Naive thymus-derived CD4-positive, alpha-beta T cell (primary cell): ENCODE results near the gene C1orf185. TPM values are rescaled to one million over a fixed set of nuclear protein-coding genes. Genes with fewer than 3 reads are reported as not detected.
"Not testable (repeated sequence)": the region's sequence is repeated elsewhere in the genome, so short reads cannot be mapped to it uniquely, and the experiment has no call there.

ENCODE experiments used
- ATAC-seq: fragments of 150-1000 bp; cut with Tn5 transposase; 2 replicates; pipeline ENCODE4 v1.10.0; 2021; ENCODE audit warnings: mild to moderate bottlenecking, moderate library complexity
- CTCF ChIA-PET: fragments of 350-600 bp; sonication (Branson Sonifier 250); formaldehyde crosslinking; loops from one replicate; lab custom pipeline; 2021; ENCODE audit warnings: antibody characterized with exemption; lab: Charles Lee
- POLR2A ChIA-PET: fragments of 350-600 bp; sonication (Branson Sonifier 250); formaldehyde crosslinking; loops from one replicate; lab custom pipeline; 2021; ENCODE audit warnings: antibody characterized with exemption, inconsistent platforms; lab: Charles Lee
- DNase-seq, 9 donors: peaks; one replicate each; pipeline versions ENCODE4 v3.0.0 to v3.0.0-alpha.2; 2020 to 2022; ENCODE audit warnings: mixed read lengths in 1 of 9
- H3K27ac ChIP-seq: one replicate; pipeline ENCODE4 v1.7.0; 2013; ENCODE audit warnings: mild to moderate bottlenecking, low read depth, low read length, moderate library complexity
- H3K27me3 ChIP-seq, 2 donors: one replicate each; pipeline ENCODE4 v1.7.0; 2013; ENCODE audit warnings: low read length in 2 of 2, mild to moderate bottlenecking in 2 of 2, moderate library complexity in 2 of 2; ENCODE audit not compliant: control insufficient read depth in 2 of 2, insufficient read depth in 2 of 2
- H3K36me3 ChIP-seq, 3 experiments: 1 replicate in 2 of 3; 2 replicates in 1 of 3; pipeline ENCODE4 v1.7.0; 2013; ENCODE audit warnings: low read length in 3 of 3, mild to moderate bottlenecking in 3 of 3, moderate library complexity in 1 of 3; ENCODE audit not compliant: insufficient read depth in 3 of 3, control insufficient read depth in 2 of 3
- H3K4me1 ChIP-seq, 2 donors: one replicate each; pipeline ENCODE4 v1.7.0; 2013; ENCODE audit warnings: low read length in 2 of 2, mild to moderate bottlenecking in 2 of 2, moderate library complexity in 1 of 2; ENCODE audit not compliant: control insufficient read depth in 2 of 2, insufficient read depth in 2 of 2
- H3K4me3 ChIP-seq: 2 replicates; pipeline ENCODE4 v1.7.0; 2013; ENCODE audit warnings: mild to moderate bottlenecking, low read length
- H3K9me3 ChIP-seq, 3 experiments: 1 replicate in 2 of 3; 2 replicates in 1 of 3; pipeline ENCODE4 v1.7.0; 2013; ENCODE audit warnings: low read length in 3 of 3; ENCODE audit not compliant: control insufficient read depth in 2 of 3
- H3K27ac Mint-ChIP-seq, 9 donors: one replicate each; pipeline ENCODE4 v1.8.0; 2020 to 2022; ENCODE audit warnings: mixed read lengths in 9 of 9, mild to moderate bottlenecking in 8 of 9, moderate library complexity in 5 of 9, inconsistent platforms in 2 of 9
- H3K27me3 Mint-ChIP-seq, 5 donors: one replicate each; pipeline ENCODE4 v1.8.0; 2021 to 2022; ENCODE audit warnings: mixed read lengths in 5 of 5, mild to moderate bottlenecking in 1 of 5
- H3K36me3 Mint-ChIP-seq, 5 donors: one replicate each; pipeline ENCODE4 v1.8.0; 2020 to 2022; ENCODE audit warnings: mixed read lengths in 5 of 5, mild to moderate bottlenecking in 3 of 5, inconsistent platforms in 1 of 5
- H3K4me1 Mint-ChIP-seq, 7 donors: one replicate each; pipeline ENCODE4 v1.8.0; 2020 to 2022; ENCODE audit warnings: mixed read lengths in 7 of 7, mild to moderate bottlenecking in 3 of 7, inconsistent platforms in 1 of 7
- H3K4me3 Mint-ChIP-seq, 10 donors: one replicate each; pipeline ENCODE4 v1.8.0; 2020 to 2022; ENCODE audit warnings: mild to moderate bottlenecking in 10 of 10, mixed read lengths in 10 of 10, moderate library complexity in 6 of 10, inconsistent platforms in 2 of 10
- H3K9me3 Mint-ChIP-seq, 11 donors: one replicate each; pipeline ENCODE4 v1.8.0; 2020 to 2022; ENCODE audit warnings: mixed read lengths in 11 of 11, mild to moderate bottlenecking in 4 of 11, inconsistent platforms in 1 of 11, moderate library complexity in 1 of 11
- intact Hi-C, 2 donors: fragments of 100-400 bp; cut with micrococcal nuclease; formaldehyde crosslinking; loops; one replicate each; pipeline ENCODE4 v1.15.1; 2023
- polyA plus RNA-seq, 2 donors: library from polyadenylated mRNA; unstranded; fragments of 300-500 nt; fragmentation: Illumina TruSeq; gene quantifications; one replicate each; pipeline ENCODE4 v1.2.3, GENCODE V29; 2021
- total RNA-seq, 6 experiments: library from RNA in 5 of 6; stranded (reverse) in 5 of 6; gene quantifications; 1 replicate in 5 of 6; 2 replicates in 1 of 6; pipeline ENCODE4 v1.2.3 and lab custom pipeline; 2021 to 2026

Gene C1orf185
- total and polyA plus RNA-seq, 7 experiments from 2014 or later: not detected

- no peaks in the 10 kb centered on the region for H3K9me3 ChIP-seq
- no peaks in the 10 kb centered on the region for H3K27me3 ChIP-seq
- POLR2A ChIA-PET: no interaction called here
- no peaks in the 10 kb centered on the region for H3K4me1 ChIP-seq
- no peak for DNase-seq
- H3K27ac ChIP-seq: no peak overlapping the region
- H3K4me3 ChIP-seq: no peak overlapping the region
- no peak for ATAC-seq
- H3K36me3 ChIP-seq: no peaks in the 10 kb centered on the region
- intact Hi-C loops: no loop called here
- CTCF ChIA-PET: no interaction called here
- Mint-ChIP-seq H3K36me3 (no peaks in the 10 kb centered on the region), H3K9me3 (no peaks in the 10 kb centered on the region), H3K4me1 (peaks cover 0 to under 1% (median 0%) of the 10 kb centered on the region in 7 donors), H3K27me3 (peaks cover 0 to 33% (median 21%) of the 10 kb centered on the region in 5 donors), H3K4me3 (no peak overlapping the region), H3K27ac (no peak overlapping the region)
Measured at GRCh38 chr1:51120629-51121028, 18.6 kb downstream of the C1orf185 start.

- H3K4me3 ChIP-seq, H3K4me3 Mint-ChIP-seq, H3K27ac ChIP-seq, H3K4me1 ChIP-seq, H3K4me1 Mint-ChIP-seq, H3K27me3 ChIP-seq, DNase-seq, CTCF ChIA-PET, H3K36me3 Mint-ChIP-seq, POLR2A ChIA-PET, intact Hi-C loops, H3K36me3 ChIP-seq, H3K27ac Mint-ChIP-seq, ATAC-seq, H3K9me3 ChIP-seq: not testable (repeated sequence)
- peaks cover 8 to 24% (median 15%) of the 10 kb centered on the region in 5 donors for H3K27me3 Mint-ChIP-seq
- H3K9me3 Mint-ChIP-seq: peaks cover 0 to 11% (median 5%) of the 10 kb centered on the region in 11 donors
Measured at GRCh38 chr1:51127152-51127551, 25.1 kb downstream of the C1orf185 start.

- H3K4me3 Mint-ChIP-seq: no peak overlapping the region
Measured at GRCh38 chr1:51131185-51131584, 29.2 kb downstream of the C1orf185 start.

GRCh38 chr1:51133045-51133444 is 31.0 kb downstream of the C1orf185 start:
- H3K4me1 Mint-ChIP-seq: no peaks in the 10 kb centered on the region
- Histone ChIP-seq H3K36me3 (no peaks in the 10 kb centered on the region), H3K4me1 (no peaks in the 10 kb centered on the region), H3K27me3 (no peaks in the 10 kb centered on the region), H3K4me3 (no peak overlapping the region), H3K27ac (no peak overlapping the region), H3K9me3 (peaks cover 0 to 7% (median 0%) of the 10 kb centered on the region in 3 experiments)
- H3K4me3 Mint-ChIP-seq: no peak overlapping the region
- no peak for DNase-seq
- H3K9me3 Mint-ChIP-seq: peaks cover 18 to 55% (median 34%) of the 10 kb centered on the region in 11 donors
- ChIA-PET CTCF (no interaction called here), POLR2A (no interaction called here)
- intact Hi-C loops: no loop called here
- H3K27me3 Mint-ChIP-seq: peaks cover 24 to 61% (median 41%) of the 10 kb centered on the region in 5 donors
- no peak overlapping the region for H3K27ac Mint-ChIP-seq
- H3K36me3 Mint-ChIP-seq: peaks cover 1 to 18% (median 13%) of the 10 kb centered on the region in 5 donors
- ATAC-seq: no peak

More at GRCh38 chr1:51131185-51131584, 29.2 kb downstream of the C1orf185 start:
- POLR2A ChIA-PET: no interaction called here
- Mint-ChIP-seq H3K36me3 (peaks cover 1 to 18% (median 13%) of the 10 kb centered on the region in 5 donors), H3K9me3 (peaks cover 15 to 47% (median 30%) of the 10 kb centered on the region in 11 donors), H3K27me3 (peaks cover 17 to 49% (median 35%) of the 10 kb centered on the region in 5 donors), H3K4me1 (no peaks in the 10 kb centered on the region), H3K27ac (no peak overlapping the region)
- DNase-seq (no peak), ATAC-seq (no peak)
- no peaks in the 10 kb centered on the region for H3K4me1 ChIP-seq
- intact Hi-C loops: no loop called here
- H3K9me3 ChIP-seq: peaks cover 0 to 7% (median 0%) of the 10 kb centered on the region in 3 experiments
- no peak overlapping the region for H3K4me3 ChIP-seq
- CTCF ChIA-PET: interaction anchor here (0.6 kb wide), 1 partner anchor 17 kb away, joined by 3 read pairs; no protein-coding TSS in a partner anchor
- no peak overlapping the region for H3K27ac ChIP-seq
- H3K27me3 ChIP-seq: no peaks in the 10 kb centered on the region
- no peaks in the 10 kb centered on the region for H3K36me3 ChIP-seq

- H3K27me3 ChIP-seq, H3K36me3 ChIP-seq, DNase-seq, H3K4me3 ChIP-seq, H3K4me3 Mint-ChIP-seq, ATAC-seq, H3K4me1 ChIP-seq, H3K27ac Mint-ChIP-seq, CTCF ChIA-PET, intact Hi-C loops, H3K27ac ChIP-seq, H3K9me3 ChIP-seq, POLR2A ChIA-PET, H3K4me1 Mint-ChIP-seq: not testable (repeated sequence)
- H3K36me3 Mint-ChIP-seq: peaks cover 0 to 11% (median 5%) of the 10 kb centered on the region in 5 donors
- peaks cover 14 to 43% (median 30%) of the 10 kb centered on the region in 5 donors for H3K27me3 Mint-ChIP-seq
- peaks cover 15 to 39% (median 24%) of the 10 kb centered on the region in 11 donors for H3K9me3 Mint-ChIP-seq
Measured at GRCh38 chr1:51137696-51138095, 35.7 kb downstream of the C1orf185 start.

- no peaks in the 10 kb centered on the region for H3K4me1 Mint-ChIP-seq
- Histone ChIP-seq H3K36me3 (no peaks in the 10 kb centered on the region), H3K9me3 (no peaks in the 10 kb centered on the region), H3K4me1 (no peaks in the 10 kb centered on the region), H3K4me3 (no peak overlapping the region), H3K27ac (no peak overlapping the region), H3K27me3 (no peaks in the 10 kb centered on the region)
- no peak overlapping the region for H3K27ac Mint-ChIP-seq
- peaks cover 0 to 21% (median 9%) of the 10 kb centered on the region in 11 donors for H3K9me3 Mint-ChIP-seq
- ATAC-seq (no peak), DNase-seq (no peak)
- peak overlapping the region in 1 of 10 donors; percentile 48 for H3K4me3 Mint-ChIP-seq
- ChIA-PET POLR2A (no interaction called here), CTCF (no interaction called here)
- intact Hi-C loops: loop anchor here in 1 of 2 donors (1.0 kb wide), 1 partner anchor 210 kb away; no protein-coding TSS in a partner anchor
- H3K36me3 Mint-ChIP-seq: no peaks in the 10 kb centered on the region
- peaks cover 5 to 34% (median 28%) of the 10 kb centered on the region in 5 donors for H3K27me3 Mint-ChIP-seq
Measured at GRCh38 chr1:51139474-51139873, 37.4 kb downstream of the C1orf185 start.

- Mint-ChIP-seq H3K36me3 (no peaks in the 10 kb centered on the region), H3K27me3 (peaks cover 4 to 22% (median 10%) of the 10 kb centered on the region in 5 donors), H3K27ac (no peak overlapping the region), H3K9me3 (no peaks in the 10 kb centered on the region), H3K4me1 (no peaks in the 10 kb centered on the region), H3K4me3 (no peak overlapping the region)
- Histone ChIP-seq H3K27me3 (no peaks in the 10 kb centered on the region), H3K4me3 (no peak overlapping the region), H3K4me1 (no peaks in the 10 kb centered on the region), H3K36me3 (no peaks in the 10 kb centered on the region), H3K27ac (no peak overlapping the region), H3K9me3 (no peaks in the 10 kb centered on the region)
- intact Hi-C loops: no loop called here
- no peak for ATAC-seq
- DNase-seq: no peak
- CTCF ChIA-PET: no interaction called here
- POLR2A ChIA-PET: no interaction called here
Measured at GRCh38 chr1:51147394-51147793, 45.4 kb downstream of the C1orf185 start.
